SK-N-SH treated with all-trans-retinoic acid at 6 μM for 48 hours (cell line): ENCODE data around the gene GRIK2.

Source experiments
- ATAC-seq: fragments of 200-7000 bp; cut with Tn5 transposase; 3 replicates; pipeline ENCODE4 v1.9.1; 2020; ENCODE audit warnings: mild to moderate bottlenecking, moderate library complexity
- ARNTL ChIP-seq: fragments of 450-650 bp; formaldehyde crosslinking; IDR thresholded peaks from 2 replicates; pipeline ENCODE4 v1.5.0; 2020; ENCODE audit warnings: low read depth, mild to moderate bottlenecking, moderate library complexity, borderline replicate concordance
- BACH2 ChIP-seq: fragments of 250-450 bp; sonication (Bioruptor Pico); IDR thresholded peaks from 2 replicates; pipeline ENCODE4 v1.9.0; 2021; ENCODE audit warnings: mild to moderate bottlenecking, borderline replicate concordance
- CSDC2 ChIP-seq: fragments of 250-450 bp; sonication (Bioruptor Pico); IDR thresholded peaks from 2 replicates; pipeline ENCODE4 v1.5.0; 2020; ENCODE audit warnings: mild to moderate bottlenecking, moderate library complexity
- ESRRG ChIP-seq: fragments of 250-450 bp; sonication (Bioruptor Pico); IDR thresholded peaks from 2 replicates; pipeline ENCODE4 v1.6.1; 2021; ENCODE audit warnings: mild to moderate bottlenecking
- GLIS3 ChIP-seq: fragments of 250-450 bp; sonication (Bioruptor Pico); IDR thresholded peaks from 2 replicates; pipeline ENCODE4 v1.5.0; 2020; ENCODE audit warnings: mild to moderate bottlenecking, moderate library complexity
- ISL1 ChIP-seq: fragments of 250-450 bp; sonication (Bioruptor Pico); IDR thresholded peaks from 2 replicates; pipeline ENCODE4 v2.1.2; 2022; ENCODE audit warnings: mild to moderate bottlenecking, moderate library complexity
- OSR1 ChIP-seq: fragments of 250-450 bp; sonication (Bioruptor Pico); IDR thresholded peaks from 2 replicates; pipeline ENCODE4 v1.8.0; 2022; ENCODE audit warnings: moderate library complexity, mild to moderate bottlenecking, inconsistent platforms
- PPARA ChIP-seq: fragments of 250-450 bp; sonication (Bioruptor Pico); IDR thresholded peaks from 2 replicates; pipeline ENCODE4 v1.5.0; 2020; ENCODE audit warnings: mild to moderate bottlenecking, borderline replicate concordance
- RARB ChIP-seq: fragments of 250-450 bp; sonication (Bioruptor Pico); IDR thresholded peaks from 2 replicates; pipeline ENCODE4 v1.8.0; 2021; ENCODE audit warnings: mild to moderate bottlenecking, moderate library complexity
- TOX ChIP-seq: fragments of 250-450 bp; sonication (Bioruptor Pico); IDR thresholded peaks from 2 replicates; pipeline ENCODE4 v1.8.0; 2021; ENCODE audit warnings: mild to moderate bottlenecking, moderate library complexity, borderline replicate concordance
- ZC3H10 ChIP-seq: fragments of 250-450 bp; sonication (Bioruptor Pico); IDR thresholded peaks from 2 replicates; pipeline ENCODE4 v1.5.1; 2021; ENCODE audit warnings: mild to moderate bottlenecking, moderate library complexity
- ZFP3 ChIP-seq: fragments of 250-450 bp; sonication (Bioruptor Pico); IDR thresholded peaks from 2 replicates; pipeline ENCODE4 v1.5.0; 2020; ENCODE audit warnings: mild to moderate bottlenecking, moderate library complexity
- ZFP30 ChIP-seq: fragments of 450-650 bp; formaldehyde crosslinking; IDR thresholded peaks from 2 replicates; pipeline ENCODE4 v1.5.0; 2022; ENCODE audit warnings: mild to moderate bottlenecking, moderate library complexity
- ZNF565 ChIP-seq: fragments of 450-650 bp; formaldehyde crosslinking; conservative IDR thresholded peaks from 2 replicates; pipeline ENCODE4 v1.5.0; 2020; ENCODE audit warnings: low read depth, mild to moderate bottlenecking, moderate library complexity
- ZNF70 ChIP-seq: fragments of 450-650 bp; formaldehyde crosslinking; IDR thresholded peaks from 2 replicates; pipeline ENCODE4 v1.5.0; 2020; ENCODE audit warnings: mild to moderate bottlenecking, moderate library complexity
- ZNF8 ChIP-seq: fragments of 450-650 bp; formaldehyde crosslinking; IDR thresholded peaks from 2 replicates; pipeline ENCODE4 v1.5.0; 2020; ENCODE audit warnings: mild to moderate bottlenecking, moderate library complexity
- TF ChIP-seq, protein P1 (sequence below): fragments of 250-450 bp; sonication (Bioruptor Pico); IDR thresholded peaks from 2 replicates; pipeline ENCODE4 v1.5.0; 2020; ENCODE audit warnings: mild to moderate bottlenecking, moderate library complexity
- TF ChIP-seq, protein P2 (sequence below): fragments of 250-450 bp; sonication (Bioruptor Pico); IDR thresholded peaks from 2 replicates; pipeline ENCODE4 v1.8.0; 2020; ENCODE audit warnings: mild to moderate bottlenecking, moderate library complexity, borderline replicate concordance
- TF ChIP-seq, protein P3 (sequence below): fragments of 250-450 bp; sonication (Bioruptor Pico); IDR thresholded peaks from 2 replicates; pipeline ENCODE4 v1.8.0; 2021; ENCODE audit warnings: low read depth, mild to moderate bottlenecking, moderate library complexity, borderline replicate concordance
- TF ChIP-seq, protein P4 (sequence below): fragments of 250-450 bp; sonication (Bioruptor Pico); IDR thresholded peaks from 2 replicates; pipeline ENCODE4 v1.5.1; 2020; ENCODE audit warnings: low read depth, mild to moderate bottlenecking, moderate library complexity
- TF ChIP-seq, protein P5 (sequence below): fragments of 250-450 bp; sonication (Bioruptor Pico); IDR thresholded peaks from 2 replicates; pipeline ENCODE4 v1.5.1; 2021; ENCODE audit warnings: mild to moderate bottlenecking, moderate library complexity

Gene GRIK2

DNA sequence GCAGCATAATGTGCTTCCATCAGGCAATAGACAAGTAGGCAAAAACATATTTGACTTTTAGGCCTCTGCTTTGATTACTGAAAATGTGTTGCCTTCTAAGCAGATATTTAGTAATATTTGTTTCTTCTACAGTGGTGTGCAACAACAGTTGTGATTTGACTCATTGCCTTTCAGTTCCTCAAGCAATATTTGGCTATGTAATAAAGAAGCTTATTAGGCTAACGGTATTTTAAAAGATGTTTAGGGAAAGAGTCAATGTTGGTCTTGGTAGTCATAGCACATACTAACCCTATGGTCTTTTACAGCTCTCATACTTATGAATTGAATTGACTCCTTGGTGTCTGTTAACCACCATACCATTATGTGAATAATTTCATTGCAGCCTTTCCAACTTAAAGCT lies 124.1 kb downstream of the GRIK2 start:
- no peak for ATAC-seq
- TF ChIP-seq TOX (CRISPR knock-in tag) (no peak), RARB (CRISPR knock-in tag) (no peak), ESRRG (CRISPR knock-in tag) (no peak), ZFP3 (CRISPR knock-in tag) (no peak), PPARA (CRISPR knock-in tag) (no peak), BACH2 (CRISPR knock-in tag) (no peak), GLIS3 (CRISPR knock-in tag) (no peak)
- TF ChIP-seq, protein P1, sequence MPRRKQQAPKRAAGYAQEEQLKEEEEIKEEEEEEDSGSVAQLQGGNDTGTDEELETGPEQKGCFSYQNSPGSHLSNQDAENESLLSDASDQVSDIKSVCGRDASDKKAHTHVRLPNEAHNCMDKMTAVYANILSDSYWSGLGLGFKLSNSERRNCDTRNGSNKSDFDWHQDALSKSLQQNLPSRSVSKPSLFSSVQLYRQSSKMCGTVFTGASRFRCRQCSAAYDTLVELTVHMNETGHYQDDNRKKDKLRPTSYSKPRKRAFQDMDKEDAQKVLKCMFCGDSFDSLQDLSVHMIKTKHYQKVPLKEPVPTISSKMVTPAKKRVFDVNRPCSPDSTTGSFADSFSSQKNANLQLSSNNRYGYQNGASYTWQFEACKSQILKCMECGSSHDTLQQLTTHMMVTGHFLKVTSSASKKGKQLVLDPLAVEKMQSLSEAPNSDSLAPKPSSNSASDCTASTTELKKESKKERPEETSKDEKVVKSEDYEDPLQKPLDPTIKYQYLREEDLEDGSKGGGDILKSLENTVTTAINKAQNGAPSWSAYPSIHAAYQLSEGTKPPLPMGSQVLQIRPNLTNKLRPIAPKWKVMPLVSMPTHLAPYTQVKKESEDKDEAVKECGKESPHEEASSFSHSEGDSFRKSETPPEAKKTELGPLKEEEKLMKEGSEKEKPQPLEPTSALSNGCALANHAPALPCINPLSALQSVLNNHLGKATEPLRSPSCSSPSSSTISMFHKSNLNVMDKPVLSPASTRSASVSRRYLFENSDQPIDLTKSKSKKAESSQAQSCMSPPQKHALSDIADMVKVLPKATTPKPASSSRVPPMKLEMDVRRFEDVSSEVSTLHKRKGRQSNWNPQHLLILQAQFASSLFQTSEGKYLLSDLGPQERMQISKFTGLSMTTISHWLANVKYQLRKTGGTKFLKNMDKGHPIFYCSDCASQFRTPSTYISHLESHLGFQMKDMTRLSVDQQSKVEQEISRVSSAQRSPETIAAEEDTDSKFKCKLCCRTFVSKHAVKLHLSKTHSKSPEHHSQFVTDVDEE (CRISPR knock-in tag), result no peak
- TF ChIP-seq, protein P2, sequence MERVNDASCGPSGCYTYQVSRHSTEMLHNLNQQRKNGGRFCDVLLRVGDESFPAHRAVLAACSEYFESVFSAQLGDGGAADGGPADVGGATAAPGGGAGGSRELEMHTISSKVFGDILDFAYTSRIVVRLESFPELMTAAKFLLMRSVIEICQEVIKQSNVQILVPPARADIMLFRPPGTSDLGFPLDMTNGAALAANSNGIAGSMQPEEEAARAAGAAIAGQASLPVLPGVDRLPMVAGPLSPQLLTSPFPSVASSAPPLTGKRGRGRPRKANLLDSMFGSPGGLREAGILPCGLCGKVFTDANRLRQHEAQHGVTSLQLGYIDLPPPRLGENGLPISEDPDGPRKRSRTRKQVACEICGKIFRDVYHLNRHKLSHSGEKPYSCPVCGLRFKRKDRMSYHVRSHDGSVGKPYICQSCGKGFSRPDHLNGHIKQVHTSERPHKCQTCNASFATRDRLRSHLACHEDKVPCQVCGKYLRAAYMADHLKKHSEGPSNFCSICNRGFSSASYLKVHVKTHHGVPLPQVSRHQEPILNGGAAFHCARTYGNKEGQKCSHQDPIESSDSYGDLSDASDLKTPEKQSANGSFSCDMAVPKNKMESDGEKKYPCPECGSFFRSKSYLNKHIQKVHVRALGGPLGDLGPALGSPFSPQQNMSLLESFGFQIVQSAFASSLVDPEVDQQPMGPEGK (CRISPR knock-in tag), result no peak
- TF ChIP-seq, protein P3, sequence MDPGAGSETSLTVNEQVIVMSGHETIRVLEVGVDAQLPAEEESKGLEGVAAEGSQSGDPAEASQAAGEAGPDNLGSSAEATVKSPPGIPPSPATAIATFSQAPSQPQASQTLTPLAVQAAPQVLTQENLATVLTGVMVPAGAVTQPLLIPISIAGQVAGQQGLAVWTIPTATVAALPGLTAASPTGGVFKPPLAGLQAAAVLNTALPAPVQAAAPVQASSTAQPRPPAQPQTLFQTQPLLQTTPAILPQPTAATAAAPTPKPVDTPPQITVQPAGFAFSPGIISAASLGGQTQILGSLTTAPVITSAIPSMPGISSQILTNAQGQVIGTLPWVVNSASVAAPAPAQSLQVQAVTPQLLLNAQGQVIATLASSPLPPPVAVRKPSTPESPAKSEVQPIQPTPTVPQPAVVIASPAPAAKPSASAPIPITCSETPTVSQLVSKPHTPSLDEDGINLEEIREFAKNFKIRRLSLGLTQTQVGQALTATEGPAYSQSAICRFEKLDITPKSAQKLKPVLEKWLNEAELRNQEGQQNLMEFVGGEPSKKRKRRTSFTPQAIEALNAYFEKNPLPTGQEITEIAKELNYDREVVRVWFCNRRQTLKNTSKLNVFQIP (CRISPR knock-in tag), result no peak
- TF ChIP-seq, protein P4, sequence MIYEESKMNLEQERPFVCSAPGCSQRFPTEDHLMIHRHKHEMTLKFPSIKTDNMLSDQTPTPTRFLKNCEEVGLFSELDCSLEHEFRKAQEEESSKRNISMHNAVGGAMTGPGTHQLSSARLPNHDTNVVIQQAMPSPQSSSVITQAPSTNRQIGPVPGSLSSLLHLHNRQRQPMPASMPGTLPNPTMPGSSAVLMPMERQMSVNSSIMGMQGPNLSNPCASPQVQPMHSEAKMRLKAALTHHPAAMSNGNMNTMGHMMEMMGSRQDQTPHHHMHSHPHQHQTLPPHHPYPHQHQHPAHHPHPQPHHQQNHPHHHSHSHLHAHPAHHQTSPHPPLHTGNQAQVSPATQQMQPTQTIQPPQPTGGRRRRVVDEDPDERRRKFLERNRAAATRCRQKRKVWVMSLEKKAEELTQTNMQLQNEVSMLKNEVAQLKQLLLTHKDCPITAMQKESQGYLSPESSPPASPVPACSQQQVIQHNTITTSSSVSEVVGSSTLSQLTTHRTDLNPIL (CRISPR knock-in tag), result no peak

DNA sequence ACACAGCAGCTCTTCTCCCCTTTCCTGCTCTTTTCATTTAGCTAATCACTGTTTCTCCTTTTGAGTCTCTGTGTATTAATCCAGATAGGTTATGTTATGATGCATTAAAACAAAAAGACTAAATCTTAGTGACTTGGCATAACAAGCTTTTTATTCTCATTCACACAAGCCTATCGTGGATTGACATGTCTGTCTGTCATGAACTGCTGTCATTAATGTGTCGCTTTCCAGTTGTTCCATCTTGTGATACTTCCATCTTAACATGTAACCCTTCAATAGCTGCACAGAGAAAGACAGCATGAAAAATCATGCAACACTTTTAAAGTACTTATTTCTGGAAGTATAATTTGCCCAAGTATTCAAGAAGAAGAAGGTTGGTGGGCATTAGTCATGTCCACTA lies 128.7 kb downstream of the GRIK2 start:
- no peak for ATAC-seq
- no peak for TF ChIP-seq GLIS3 (CRISPR knock-in tag)
- no peak for TF ChIP-seq ESRRG (CRISPR knock-in tag)
- TF ChIP-seq ZNF8 (CRISPR knock-in tag), result no peak
- TF ChIP-seq, protein P3 (CRISPR knock-in tag), result no peak
- no peak for TF ChIP-seq ZNF565
- TF ChIP-seq, protein P2 (CRISPR knock-in tag), result no peak
- TF ChIP-seq CSDC2 (CRISPR knock-in tag), result no peak
- TF ChIP-seq PPARA (CRISPR knock-in tag), result no peak
- no peak for TF ChIP-seq TOX (CRISPR knock-in tag)
- TF ChIP-seq, protein P1 (CRISPR knock-in tag), result no peak
- TF ChIP-seq, protein P5, sequence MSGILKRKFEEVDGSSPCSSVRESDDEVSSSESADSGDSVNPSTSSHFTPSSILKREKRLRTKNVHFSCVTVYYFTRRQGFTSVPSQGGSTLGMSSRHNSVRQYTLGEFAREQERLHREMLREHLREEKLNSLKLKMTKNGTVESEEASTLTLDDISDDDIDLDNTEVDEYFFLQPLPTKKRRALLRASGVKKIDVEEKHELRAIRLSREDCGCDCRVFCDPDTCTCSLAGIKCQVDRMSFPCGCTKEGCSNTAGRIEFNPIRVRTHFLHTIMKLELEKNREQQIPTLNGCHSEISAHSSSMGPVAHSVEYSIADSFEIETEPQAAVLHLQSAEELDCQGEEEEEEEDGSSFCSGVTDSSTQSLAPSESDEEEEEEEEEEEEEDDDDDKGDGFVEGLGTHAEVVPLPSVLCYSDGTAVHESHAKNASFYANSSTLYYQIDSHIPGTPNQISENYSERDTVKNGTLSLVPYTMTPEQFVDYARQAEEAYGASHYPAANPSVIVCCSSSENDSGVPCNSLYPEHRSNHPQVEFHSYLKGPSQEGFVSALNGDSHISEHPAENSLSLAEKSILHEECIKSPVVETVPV (CRISPR knock-in tag), result no peak
- no peak for TF ChIP-seq ZFP3 (CRISPR knock-in tag)
- TF ChIP-seq OSR1 (CRISPR knock-in tag), result no peak
- no peak for TF ChIP-seq ZC3H10 (CRISPR knock-in tag)
- TF ChIP-seq BACH2 (CRISPR knock-in tag), result no peak
- no peak for TF ChIP-seq ISL1 (CRISPR knock-in tag)
- no peak for TF ChIP-seq ARNTL (CRISPR knock-in tag)
- TF ChIP-seq ZNF70 (CRISPR knock-in tag), result no peak
- TF ChIP-seq ZFP30 (CRISPR knock-in tag), result no peak
- no peak for TF ChIP-seq RARB (CRISPR knock-in tag)
